ENCODE data around the gene ZMPSTE24. TPM values are rescaled to one million over a fixed set of nuclear protein-coding genes. Genes with fewer than 3 reads are reported as not detected.

ZMPSTE24 gene
- total and polyA plus RNA-seq, 8 donors: 6.9 to 29.8 (median 12.4) TPM

GRCh38 chr1:40291293-40291692 lies 33.3 kb downstream of the ZMPSTE24 start:
- no peaks in the 10 kb centered on the region for H3K9me3 ChIP-seq
- ATAC-seq (no peak), FAIRE-seq (no peak), DNase-seq (no peak)
- intact Hi-C loops (cut with DNase I): no loop called here
- peaks cover 0 to 25% (median 0%) of the 10 kb centered on the region in 3 donors for H3K36me3 ChIP-seq
- 76 to 88% methylated on average over 2 of the region's 2 CpGs for WGBS, 2 donors
- TF ChIP-seq, protein P1, sequence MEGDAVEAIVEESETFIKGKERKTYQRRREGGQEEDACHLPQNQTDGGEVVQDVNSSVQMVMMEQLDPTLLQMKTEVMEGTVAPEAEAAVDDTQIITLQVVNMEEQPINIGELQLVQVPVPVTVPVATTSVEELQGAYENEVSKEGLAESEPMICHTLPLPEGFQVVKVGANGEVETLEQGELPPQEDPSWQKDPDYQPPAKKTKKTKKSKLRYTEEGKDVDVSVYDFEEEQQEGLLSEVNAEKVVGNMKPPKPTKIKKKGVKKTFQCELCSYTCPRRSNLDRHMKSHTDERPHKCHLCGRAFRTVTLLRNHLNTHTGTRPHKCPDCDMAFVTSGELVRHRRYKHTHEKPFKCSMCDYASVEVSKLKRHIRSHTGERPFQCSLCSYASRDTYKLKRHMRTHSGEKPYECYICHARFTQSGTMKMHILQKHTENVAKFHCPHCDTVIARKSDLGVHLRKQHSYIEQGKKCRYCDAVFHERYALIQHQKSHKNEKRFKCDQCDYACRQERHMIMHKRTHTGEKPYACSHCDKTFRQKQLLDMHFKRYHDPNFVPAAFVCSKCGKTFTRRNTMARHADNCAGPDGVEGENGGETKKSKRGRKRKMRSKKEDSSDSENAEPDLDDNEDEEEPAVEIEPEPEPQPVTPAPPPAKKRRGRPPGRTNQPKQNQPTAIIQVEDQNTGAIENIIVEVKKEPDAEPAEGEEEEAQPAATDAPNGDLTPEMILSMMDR (IDR thresholded peaks at IDR 0.05): no peak
- no peak overlapping the region for H3K27ac ChIP-seq
- no peaks in the 10 kb centered on the region for H3K4me1 ChIP-seq
- H3K4me3 ChIP-seq: no peak overlapping the region
- H3K27me3 ChIP-seq: no peaks in the 10 kb centered on the region

GRCh38 chr1:40299366-40300248 lies 41.6 kb downstream of the ZMPSTE24 start:
- TF ChIP-seq, protein P1 (IDR thresholded peaks at IDR 0.05): no peak
- Histone ChIP-seq H3K27me3 (no peaks in the 10 kb centered on the region), H3K27ac (no peak overlapping the region), H3K4me1 (no peaks in the 10 kb centered on the region), H3K9me3 (no peaks in the 10 kb centered on the region), H3K36me3 (no peaks in the 10 kb centered on the region), H3K4me3 (no peak overlapping the region)
- FAIRE-seq (no peak), DNase-seq (peak in 1 of 6 donors; percentile 26), ATAC-seq (peak in 1 of 4 donors; percentile 50)
- intact Hi-C loops (cut with DNase I): no loop called here
- 45 to 56% methylated on average over 7 to 8 of the region's 8 CpGs for WGBS, 2 donors

DNA sequence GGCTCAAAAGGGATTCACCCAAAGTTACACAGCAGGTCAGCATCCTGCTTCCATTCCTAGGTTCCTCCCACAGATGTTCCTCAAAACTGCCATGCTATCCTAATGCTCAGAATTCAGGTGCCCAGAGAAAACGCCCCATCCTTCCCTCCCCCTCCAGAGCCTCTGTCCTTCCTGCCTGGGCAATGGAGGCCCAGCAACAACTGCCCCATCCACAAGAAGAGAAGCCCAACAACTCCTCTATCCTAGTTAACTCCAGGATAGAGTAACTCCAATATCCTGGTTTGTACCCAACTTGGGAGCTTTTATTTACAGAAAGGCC lies 42.2 kb downstream of the ZMPSTE24 start:
- TF ChIP-seq, protein P1 (IDR thresholded peaks at IDR 0.05): no peak
- H3K36me3 ChIP-seq: no peaks in the 10 kb centered on the region
- no peak overlapping the region for H3K4me3 ChIP-seq
- ATAC-seq (no peak), FAIRE-seq (no peak), DNase-seq (no peak)
- H3K9me3 ChIP-seq: no peaks in the 10 kb centered on the region
- 80 to 88% methylated on average over 1 of the region's 1 CpG for WGBS, 2 donors
- intact Hi-C loops (cut with DNase I): no loop called here
- H3K27ac ChIP-seq: no peak overlapping the region
- no peaks in the 10 kb centered on the region for H3K27me3 ChIP-seq
- no peaks in the 10 kb centered on the region for H3K4me1 ChIP-seq

DNA sequence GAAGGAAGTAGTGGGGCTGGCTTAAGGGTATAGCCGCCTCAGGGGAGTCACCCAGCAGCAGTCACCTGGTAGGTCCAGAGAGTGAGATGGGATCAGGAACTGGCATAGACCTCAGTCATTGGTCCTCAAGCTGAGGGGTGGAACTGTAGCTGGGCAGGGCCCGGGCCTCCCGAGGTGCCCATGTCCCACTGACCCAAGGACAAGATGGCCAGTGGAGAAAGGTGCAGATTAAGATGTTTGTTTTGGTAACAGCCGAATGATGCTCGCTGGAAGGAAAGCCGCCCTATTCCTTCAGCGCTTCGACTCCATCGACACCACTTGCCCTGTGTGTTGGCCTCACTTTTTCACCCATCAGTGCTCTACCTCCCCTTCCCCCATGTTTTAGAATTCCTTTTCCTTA lies 42.6 kb downstream of the ZMPSTE24 start:
- Histone ChIP-seq H3K36me3 (no peaks in the 10 kb centered on the region), H3K9me3 (no peaks in the 10 kb centered on the region), H3K4me3 (no peak overlapping the region), H3K4me1 (no peaks in the 10 kb centered on the region), H3K27ac (no peak overlapping the region), H3K27me3 (no peaks in the 10 kb centered on the region)
- TF ChIP-seq, protein P1 (IDR thresholded peaks at IDR 0.05): no peak
- DNase-seq (no peak), ATAC-seq (no peak), FAIRE-seq (no peak)
- intact Hi-C loops (cut with DNase I): no loop called here
- 87 to 94% methylated on average over 9 of the region's 9 CpGs for WGBS, 2 donors

- Histone ChIP-seq H3K9me3 (no peaks in the 10 kb centered on the region), H3K4me1 (no peaks in the 10 kb centered on the region), H3K4me3 (no peak overlapping the region), H3K27ac (no peak overlapping the region), H3K36me3 (no peaks in the 10 kb centered on the region), H3K27me3 (no peaks in the 10 kb centered on the region)
- FAIRE-seq: no peak
- TF ChIP-seq, protein P1 (IDR thresholded peaks at IDR 0.05): no peak
- ATAC-seq: no peak
- WGBS, 2 donors: 74 to 88% methylated on average over 10 of the region's 10 CpGs
- no peak for DNase-seq
- intact Hi-C loops (cut with DNase I): no loop called here
Observed at GRCh38 chr1:40301066-40301465, 43.0 kb downstream of the ZMPSTE24 start.
